Endothelial cell of umbilical vein (primary cell): ENCODE data around the gene SH3TC1. TPM values are rescaled to one million over a fixed set of nuclear protein-coding genes. Genes with fewer than 3 reads are reported as not detected.

ENCODE experiments used
- BruUV-seq: library from RNA; stranded (reverse); fragments of 400-500 nt; replicated peaks from 2 replicates; lab custom pipeline; 2021; lab: Mats Ljungman, UMichigan
- CTCF ChIA-PET: fragments of 300-600, 350-600 bp; sonication (Branson Sonifier 250); formaldehyde crosslinking; loops from one replicate; lab custom pipeline; 2021; ENCODE audit warnings: antibody characterized with exemption, inconsistent platforms; lab: Charles Lee
- POLR2A ChIA-PET: fragments of 300-600, 350-600 bp; sonication (Branson Sonifier 250); formaldehyde crosslinking; loops from one replicate; lab custom pipeline; 2021; ENCODE audit warnings: antibody characterized with exemption, inconsistent platforms; lab: Charles Lee
- DNase-seq: peaks from one replicate; pipeline ENCODE4 v3.0.0-alpha.2; 2011; ENCODE audit warnings: low read depth, low spot score
- FAIRE-seq: peaks from 2 replicates; lab custom pipeline; 2011; peaks lifted over from hg19 to GRCh38; lab: Jason Lieb, UNC
- H2AFZ ChIP-seq: 2 replicates; pipeline ENCODE4 v1.6.0; 2012; ENCODE audit warnings: low read depth, low read length, control low read depth, inconsistent platforms
- H3K27ac ChIP-seq: 2 replicates; pipeline ENCODE4 v1.5.1; 2011; ENCODE audit warnings: low read depth, mild to moderate bottlenecking, control low read depth, low read length, moderate library complexity; ENCODE audit not compliant: insufficient read depth
- H3K27me3 ChIP-seq, 2 experiments: 2 replicates each; pipeline versions ENCODE4 v1.6.0 to v1.6.1; 2011; ENCODE audit warnings: low read length in 2 of 2, mixed read lengths in 1 of 2; ENCODE audit not compliant: control insufficient read depth in 2 of 2, insufficient read depth in 2 of 2
- H3K36me3 ChIP-seq, 2 experiments: 2 replicates in 1 of 2; 3 replicates in 1 of 2; pipeline ENCODE4 v1.5.1; 2011; ENCODE audit warnings: low read length in 2 of 2, mild to moderate bottlenecking in 1 of 2, moderate library complexity in 1 of 2; ENCODE audit not compliant: control insufficient read depth in 2 of 2, insufficient read depth in 2 of 2; ENCODE audit errors: extremely low read depth in 1 of 2
- H3K4me1 ChIP-seq: 3 replicates; pipeline ENCODE4 v1.5.1; 2011; ENCODE audit warnings: mild to moderate bottlenecking, low read length; ENCODE audit not compliant: control insufficient read depth, insufficient read depth; ENCODE audit errors: extremely low read depth
- H3K4me2 ChIP-seq: 2 replicates; pipeline ENCODE4 v1.6.1; 2011; ENCODE audit warnings: low read length, control low read depth, mixed read lengths; ENCODE audit not compliant: insufficient read depth
- H3K4me3 ChIP-seq, 3 experiments: fragments of 200-600 bp in 1 of 3; sonication (generic), shearing (Covaris generic) in 1 of 3; replicated peaks in 1 of 3; 2 replicates each; pipeline ENCODE4 v1.5.1; 2011 to 2016; ENCODE audit warnings: control low read depth in 3 of 3, low read length in 3 of 3, mild to moderate bottlenecking in 2 of 3, inconsistent platforms in 1 of 3, low read depth in 1 of 3, moderate library complexity in 1 of 3; ENCODE audit not compliant: insufficient read depth in 1 of 3
- H3K79me2 ChIP-seq: 2 replicates; pipeline ENCODE4 v1.6.0; 2012; ENCODE audit warnings: low read length, inconsistent platforms; ENCODE audit not compliant: control insufficient read depth, insufficient read depth
- H3K9ac ChIP-seq: replicated peaks from 2 replicates; pipeline ENCODE3; 2011; ENCODE audit warnings: low read length, control low read depth; ENCODE audit not compliant: insufficient read depth; ENCODE audit errors: extremely low read depth
- H3K9me1 ChIP-seq: replicated peaks from 3 replicates; pipeline ENCODE4 v1.6.0; 2011; ENCODE audit warnings: mild to moderate bottlenecking, low read length; ENCODE audit not compliant: control insufficient read depth, insufficient read depth; ENCODE audit errors: extremely low read depth
- H3K9me3 ChIP-seq: replicated peaks from 2 replicates; pipeline ENCODE4 v1.5.1; 2012; ENCODE audit warnings: low read length, inconsistent platforms; ENCODE audit not compliant: control insufficient read depth, insufficient read depth
- H4K20me1 ChIP-seq: replicated peaks from 2 replicates; pipeline ENCODE3; 2011; ENCODE audit warnings: mild to moderate bottlenecking, low read length; ENCODE audit not compliant: control insufficient read depth, insufficient read depth; ENCODE audit errors: extremely low read depth
- EZH2 ChIP-seq: IDR thresholded peaks from 2 replicates; pipeline ENCODE4 v1.6.1; 2012; ENCODE audit warnings: borderline replicate concordance, low read depth, mild to moderate bottlenecking, moderate library complexity, low read length, inconsistent platforms; ENCODE audit not compliant: severe bottlenecking
- FOS ChIP-seq: IDR thresholded peaks from 2 replicates; pipeline ENCODE4 v1.6.1; 2011; ENCODE audit warnings: mild to moderate bottlenecking, low read length, moderate library complexity, borderline replicate concordance; ENCODE audit not compliant: insufficient read depth
- GATA2 ChIP-seq: IDR thresholded peaks from 2 replicates; pipeline ENCODE4 v1.7.0; 2011; ENCODE audit warnings: low read depth, mild to moderate bottlenecking, moderate library complexity, mixed read lengths, low read length; ENCODE audit not compliant: insufficient read length, insufficient read depth
- JUN ChIP-seq: IDR thresholded peaks from 2 replicates; pipeline ENCODE4 v1.6.1; 2011; ENCODE audit warnings: borderline replicate concordance, low read depth; ENCODE audit not compliant: insufficient read length, insufficient read depth
- MYC ChIP-seq: IDR thresholded peaks from one replicate; pipeline ENCODE4 v1.6.1; 2011; ENCODE audit warnings: mild to moderate bottlenecking, low read depth, low read length
- POLR2A ChIP-seq: IDR thresholded peaks from 2 replicates; pipeline ENCODE4 v1.6.1; 2012; ENCODE audit warnings: low read depth, mild to moderate bottlenecking, control low read depth, low read length
- POLR2AphosphoS5 ChIP-seq: IDR thresholded peaks from 2 replicates; pipeline ENCODE4 v1.6.1; 2012; ENCODE audit warnings: low read depth, mild to moderate bottlenecking, control low read depth, low read length, moderate library complexity; ENCODE audit not compliant: insufficient read depth
- dilution Hi-C: fragments of 300-500 bp; cut with MboI; formaldehyde crosslinking; loops from one replicate; pipeline ENCODE4 v1.15.0; 2019; ENCODE audit warnings: low sequenced_read_pairs; ENCODE audit not compliant: extremely low pct_ligation_motif_present
- intact Hi-C: fragments of 100-400 bp; cut with micrococcal nuclease; formaldehyde crosslinking; loops from one replicate; pipeline ENCODE4 v1.10.0; 2022
- polyA plus RNA-seq, 4 experiments: library from polyadenylated mRNA; depleted of rRNA in 3 of 4; stranded (reverse) in 3 of 4; unstranded in 1 of 4; fragments of >200 nt; gene quantifications; 2 replicates each; pipeline versions ENCODE4 v1.2.1 to v1.2.3, GENCODE V29; 2011 to 2012; ENCODE audit warnings: missing spikeins in 1 of 4
- total RNA-seq: library from RNA; stranded (reverse); gene quantifications from 2 replicates; pipeline ENCODE4 v1.2.3, GENCODE V29; 2021
- TF ChIP-seq, protein P1 (sequence below): IDR thresholded peaks from 2 replicates; pipeline ENCODE4 v1.6.1; 2011; ENCODE audit not compliant: insufficient read depth, insufficient read length
- TF ChIP-seq, protein P2 (sequence below), 2 donors: IDR thresholded peaks; 1 replicate in 1 of 2; 2 replicates in 1 of 2; pipeline ENCODE4 v1.5.1; 2011; ENCODE audit warnings: low read length in 2 of 2, mild to moderate bottlenecking in 2 of 2, moderate library complexity in 2 of 2, control low read depth in 1 of 2, inconsistent platforms in 1 of 2, low read depth in 1 of 2; ENCODE audit not compliant: insufficient read depth in 1 of 2; ENCODE audit errors: extremely low read depth in 1 of 2

The SH3TC1 gene
- total and polyA plus RNA-seq, 2 donors (not counting 3 experiments of a cell fraction or from before 2014, with no cell fraction given) = 96.5 to 192 TPM

DNA sequence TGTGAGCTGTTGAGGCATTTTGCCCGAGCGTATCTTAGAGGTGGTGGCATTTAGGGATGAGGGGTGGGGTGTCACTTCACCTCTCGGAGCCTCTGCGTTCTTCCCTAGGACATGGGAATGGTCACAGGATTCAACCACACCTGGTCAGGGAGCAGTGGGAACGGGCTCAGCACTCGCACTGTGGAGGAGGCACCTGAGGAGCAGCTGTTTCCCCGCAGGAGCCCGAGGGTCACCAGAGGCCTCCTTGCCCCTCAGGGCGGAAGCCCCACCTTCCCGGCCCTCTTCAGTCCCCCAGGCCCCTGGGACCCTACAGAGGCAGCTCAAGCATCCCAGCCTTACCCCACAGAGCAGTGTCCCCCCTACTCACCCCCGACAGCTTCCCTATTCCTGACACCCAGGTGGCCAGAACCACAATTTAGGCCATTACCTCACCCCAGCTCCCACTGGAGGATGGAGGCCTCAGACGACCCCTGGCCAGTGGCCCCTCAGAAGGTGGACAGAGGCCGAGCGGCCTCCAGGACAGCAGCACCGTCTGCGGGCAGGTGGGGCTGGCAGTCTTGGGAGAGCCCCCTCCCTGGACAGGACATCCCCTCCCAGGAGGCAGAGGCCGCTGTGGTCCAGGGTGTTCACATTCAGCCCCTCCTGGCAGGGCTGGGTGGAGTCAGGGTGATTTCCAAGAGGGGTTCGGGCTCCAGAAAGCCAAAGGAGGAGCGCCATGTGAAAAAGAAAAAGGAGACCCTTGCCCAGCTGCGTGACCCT lies 66.3 kb downstream of the SH3TC1 start:
- TF ChIP-seq POLR2AphosphoS5 = no peak
- TF ChIP-seq JUN = no peak
- TF ChIP-seq POLR2A = no peak
- TF ChIP-seq GATA2 = no peak
- TF ChIP-seq FOS = no peak
- TF ChIP-seq, protein P1, sequence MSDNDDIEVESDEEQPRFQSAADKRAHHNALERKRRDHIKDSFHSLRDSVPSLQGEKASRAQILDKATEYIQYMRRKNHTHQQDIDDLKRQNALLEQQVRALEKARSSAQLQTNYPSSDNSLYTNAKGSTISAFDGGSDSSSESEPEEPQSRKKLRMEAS = no peak
- TF ChIP-seq, protein P2, sequence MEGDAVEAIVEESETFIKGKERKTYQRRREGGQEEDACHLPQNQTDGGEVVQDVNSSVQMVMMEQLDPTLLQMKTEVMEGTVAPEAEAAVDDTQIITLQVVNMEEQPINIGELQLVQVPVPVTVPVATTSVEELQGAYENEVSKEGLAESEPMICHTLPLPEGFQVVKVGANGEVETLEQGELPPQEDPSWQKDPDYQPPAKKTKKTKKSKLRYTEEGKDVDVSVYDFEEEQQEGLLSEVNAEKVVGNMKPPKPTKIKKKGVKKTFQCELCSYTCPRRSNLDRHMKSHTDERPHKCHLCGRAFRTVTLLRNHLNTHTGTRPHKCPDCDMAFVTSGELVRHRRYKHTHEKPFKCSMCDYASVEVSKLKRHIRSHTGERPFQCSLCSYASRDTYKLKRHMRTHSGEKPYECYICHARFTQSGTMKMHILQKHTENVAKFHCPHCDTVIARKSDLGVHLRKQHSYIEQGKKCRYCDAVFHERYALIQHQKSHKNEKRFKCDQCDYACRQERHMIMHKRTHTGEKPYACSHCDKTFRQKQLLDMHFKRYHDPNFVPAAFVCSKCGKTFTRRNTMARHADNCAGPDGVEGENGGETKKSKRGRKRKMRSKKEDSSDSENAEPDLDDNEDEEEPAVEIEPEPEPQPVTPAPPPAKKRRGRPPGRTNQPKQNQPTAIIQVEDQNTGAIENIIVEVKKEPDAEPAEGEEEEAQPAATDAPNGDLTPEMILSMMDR (IDR thresholded peaks at IDR 0.05; ENCODE audit: extremely low read depth in 1 of 2, insufficient read depth in 1 of 2, low read depth in 1 of 2, low read length in 2 of 2) = no peak
- no peak for TF ChIP-seq MYC
- TF ChIP-seq EZH2 = no peak
- no peak for FAIRE-seq
- no peaks in the 10 kb centered on the region for H3K36me3 ChIP-seq
- intact Hi-C loops = loop anchor here (10.0 kb wide), 1 partner anchor 329 kb away; the partner anchor contains the start of gene CPZ
- H2AFZ ChIP-seq = no peak overlapping the region
- H3K9ac ChIP-seq = no peak overlapping the region
- no peak overlapping the region for H3K27ac ChIP-seq
- H3K4me3 ChIP-seq = no peak overlapping the region
- no peaks in the 10 kb centered on the region for H4K20me1 ChIP-seq
- H3K9me1 ChIP-seq = no peaks in the 10 kb centered on the region
- dilution Hi-C loops = no loop called here
- no peaks in the 10 kb centered on the region for H3K9me3 ChIP-seq
- H3K4me2 ChIP-seq = no peak overlapping the region
- peaks cover 11% of the 10 kb centered on the region for H3K4me1 ChIP-seq
- no peaks in the 10 kb centered on the region for H3K27me3 ChIP-seq
- POLR2A ChIA-PET = no interaction called here
- H3K79me2 ChIP-seq = no peaks in the 10 kb centered on the region
- no TSS peak for BruUV-seq
- no peak for DNase-seq
- CTCF ChIA-PET = interaction anchor here (1.0 to 6.4 kb wide), 8 partner anchors 11 to 152 kb away, joined by 3 to 242 read pairs (median 15); no protein-coding TSS in a partner anchor
